Panc1 (cell line): ENCODE data around the gene VWA8. TPM values are rescaled to one million over a fixed set of nuclear protein-coding genes. Genes with fewer than 3 reads are reported as not detected.

ENCODE experiments used
- ATAC-seq: fragments of 200-7000 bp; cut with Tn5 transposase; 2 replicates; pipeline ENCODE4 v1.9.1; 2020; ENCODE audit warnings: mild to moderate bottlenecking, moderate library complexity
- BruUV-seq: library from RNA; stranded (reverse); fragments of 400-500 nt; replicated peaks from 2 replicates; lab custom pipeline; 2021; lab: Mats Ljungman, UMichigan
- CTCF ChIA-PET: fragments of 300-600 bp; sonication (Branson Sonifier 250); formaldehyde crosslinking; loops from one replicate; lab custom pipeline; 2022; ENCODE audit warnings: antibody characterized with exemption; lab: Charles Lee
- POLR2A ChIA-PET: fragments of 300-600 bp; sonication (Branson Sonifier 250); formaldehyde crosslinking; loops from one replicate; lab custom pipeline; 2022; ENCODE audit warnings: antibody characterized with exemption; lab: Charles Lee
- DNase-seq: peaks from one replicate; pipeline ENCODE4 v3.0.0-alpha.2; 2010; ENCODE audit warnings: low read depth, low spot score
- H3K27ac ChIP-seq: 2 replicates; pipeline ENCODE4 v1.5.1; 2011; ENCODE audit warnings: mild to moderate bottlenecking, low read length, inconsistent platforms
- H3K27me3 ChIP-seq: fragments of 200-500 bp; sonication (Bioruptor generic); 2 replicates; pipeline ENCODE4 v1.6.0; 2014; ENCODE audit warnings: low read length, inconsistent platforms; ENCODE audit not compliant: control insufficient read depth, insufficient read depth
- H3K36me3 ChIP-seq: fragments of 200-500 bp; sonication (Bioruptor generic); 2 replicates; pipeline ENCODE4 v1.5.1; 2014; ENCODE audit warnings: inconsistent platforms, mild to moderate bottlenecking, low read length, moderate library complexity; ENCODE audit not compliant: control insufficient read depth, insufficient read depth
- H3K4me1 ChIP-seq: 2 replicates; pipeline ENCODE4 v1.5.1; 2011; ENCODE audit warnings: inconsistent platforms, mild to moderate bottlenecking, low read length, moderate library complexity; ENCODE audit not compliant: control insufficient read depth, insufficient read depth
- H3K4me3 ChIP-seq, 2 experiments: 2 replicates each; pipeline ENCODE4 v1.5.1; 2011 to 2012; ENCODE audit warnings: low read depth in 2 of 2, low read length in 2 of 2, mild to moderate bottlenecking in 2 of 2, inconsistent platforms in 1 of 2, moderate library complexity in 1 of 2
- H3K9me3 ChIP-seq: fragments of 200-500 bp; sonication (Bioruptor generic); 2 replicates; pipeline ENCODE4 v1.5.1; 2014; ENCODE audit warnings: low read depth, mild to moderate bottlenecking, inconsistent platforms, low read length, moderate library complexity; ENCODE audit not compliant: control insufficient read depth, insufficient read depth
- POLR2AphosphoS5 ChIP-seq: IDR thresholded peaks from 2 replicates; pipeline ENCODE4 v1.6.1; 2012; ENCODE audit warnings: mild to moderate bottlenecking, low read depth, low read length, moderate library complexity
- SIN3A ChIP-seq: IDR thresholded peaks from 2 replicates; pipeline ENCODE4 v1.6.1; 2012; ENCODE audit warnings: low read depth, mild to moderate bottlenecking, low read length, moderate library complexity, borderline replicate concordance; ENCODE audit not compliant: insufficient read depth
- TCF7L2 ChIP-seq: IDR thresholded peaks from 2 replicates; pipeline ENCODE4 v1.6.1; 2011; ENCODE audit warnings: mild to moderate bottlenecking, low read depth, low read length, inconsistent platforms
- in situ Hi-C: cut with HindIII; loops from 2 replicates; pipeline ENCODE4 v1.10.0; 2016; ENCODE audit warnings: low sequenced_read_pairs, low pct_unique_long_range_greater_than_20kb
- intact Hi-C: fragments of 100-400 bp; cut with micrococcal nuclease; formaldehyde crosslinking; loops from one replicate; pipeline ENCODE4 v1.10.0; 2022; ENCODE audit not compliant: unreplicated experiment
- total RNA-seq: library from RNA; stranded (reverse); gene quantifications from one replicate; pipeline ENCODE4 v1.2.1, GENCODE V29; 2021; ENCODE audit not compliant: unreplicated experiment
- TF ChIP-seq, protein P1 (sequence below): fragments of 450-650 bp; IDR thresholded peaks from 2 replicates; pipeline ENCODE4 v1.5.1; 2017; ENCODE audit warnings: mild to moderate bottlenecking
- TF ChIP-seq, protein P2 (sequence below), 2 experiments: IDR thresholded peaks; 2 replicates each; pipeline ENCODE4 v1.6.1; 2011 to 2012; ENCODE audit warnings: low read depth in 2 of 2, control low read depth in 1 of 2, low read length in 1 of 2, mild to moderate bottlenecking in 1 of 2, moderate library complexity in 1 of 2; ENCODE audit not compliant: insufficient read depth in 1 of 2

VWA8 gene
- total RNA-seq, 1 experiment from 2014 or later, result 11.2 TPM

DNA sequence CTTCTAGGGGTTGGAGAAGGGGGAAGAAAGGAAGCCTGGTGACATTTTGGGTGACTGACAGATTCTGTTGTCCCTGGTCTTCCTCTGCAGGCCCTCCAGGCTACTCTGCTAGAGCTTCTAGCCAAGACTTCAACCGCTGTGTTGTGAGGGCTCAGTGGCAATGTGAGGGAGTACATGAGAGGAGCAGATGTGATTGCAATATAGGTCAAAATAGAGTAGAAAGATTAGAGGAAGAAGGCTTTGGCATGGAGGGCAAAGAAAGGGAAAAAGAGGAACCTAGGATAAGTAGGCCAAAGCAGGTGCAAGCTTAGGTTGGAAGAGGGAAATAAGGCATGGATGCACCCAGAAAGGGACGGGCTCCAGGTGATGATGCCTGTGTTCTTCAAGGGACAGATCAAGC lies 286.7 kb downstream of the VWA8 start:
- no peak for DNase-seq
- Histone ChIP-seq H3K4me3 (no peak overlapping the region), H3K36me3 (no peaks in the 10 kb centered on the region), H3K27ac (no peak overlapping the region), H3K27me3 (no peaks in the 10 kb centered on the region), H3K9me3 (no peaks in the 10 kb centered on the region), H3K4me1 (no peaks in the 10 kb centered on the region)
- TF ChIP-seq, protein P1, sequence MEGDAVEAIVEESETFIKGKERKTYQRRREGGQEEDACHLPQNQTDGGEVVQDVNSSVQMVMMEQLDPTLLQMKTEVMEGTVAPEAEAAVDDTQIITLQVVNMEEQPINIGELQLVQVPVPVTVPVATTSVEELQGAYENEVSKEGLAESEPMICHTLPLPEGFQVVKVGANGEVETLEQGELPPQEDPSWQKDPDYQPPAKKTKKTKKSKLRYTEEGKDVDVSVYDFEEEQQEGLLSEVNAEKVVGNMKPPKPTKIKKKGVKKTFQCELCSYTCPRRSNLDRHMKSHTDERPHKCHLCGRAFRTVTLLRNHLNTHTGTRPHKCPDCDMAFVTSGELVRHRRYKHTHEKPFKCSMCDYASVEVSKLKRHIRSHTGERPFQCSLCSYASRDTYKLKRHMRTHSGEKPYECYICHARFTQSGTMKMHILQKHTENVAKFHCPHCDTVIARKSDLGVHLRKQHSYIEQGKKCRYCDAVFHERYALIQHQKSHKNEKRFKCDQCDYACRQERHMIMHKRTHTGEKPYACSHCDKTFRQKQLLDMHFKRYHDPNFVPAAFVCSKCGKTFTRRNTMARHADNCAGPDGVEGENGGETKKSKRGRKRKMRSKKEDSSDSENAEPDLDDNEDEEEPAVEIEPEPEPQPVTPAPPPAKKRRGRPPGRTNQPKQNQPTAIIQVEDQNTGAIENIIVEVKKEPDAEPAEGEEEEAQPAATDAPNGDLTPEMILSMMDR, result no peak
- TF ChIP-seq, protein P2, sequence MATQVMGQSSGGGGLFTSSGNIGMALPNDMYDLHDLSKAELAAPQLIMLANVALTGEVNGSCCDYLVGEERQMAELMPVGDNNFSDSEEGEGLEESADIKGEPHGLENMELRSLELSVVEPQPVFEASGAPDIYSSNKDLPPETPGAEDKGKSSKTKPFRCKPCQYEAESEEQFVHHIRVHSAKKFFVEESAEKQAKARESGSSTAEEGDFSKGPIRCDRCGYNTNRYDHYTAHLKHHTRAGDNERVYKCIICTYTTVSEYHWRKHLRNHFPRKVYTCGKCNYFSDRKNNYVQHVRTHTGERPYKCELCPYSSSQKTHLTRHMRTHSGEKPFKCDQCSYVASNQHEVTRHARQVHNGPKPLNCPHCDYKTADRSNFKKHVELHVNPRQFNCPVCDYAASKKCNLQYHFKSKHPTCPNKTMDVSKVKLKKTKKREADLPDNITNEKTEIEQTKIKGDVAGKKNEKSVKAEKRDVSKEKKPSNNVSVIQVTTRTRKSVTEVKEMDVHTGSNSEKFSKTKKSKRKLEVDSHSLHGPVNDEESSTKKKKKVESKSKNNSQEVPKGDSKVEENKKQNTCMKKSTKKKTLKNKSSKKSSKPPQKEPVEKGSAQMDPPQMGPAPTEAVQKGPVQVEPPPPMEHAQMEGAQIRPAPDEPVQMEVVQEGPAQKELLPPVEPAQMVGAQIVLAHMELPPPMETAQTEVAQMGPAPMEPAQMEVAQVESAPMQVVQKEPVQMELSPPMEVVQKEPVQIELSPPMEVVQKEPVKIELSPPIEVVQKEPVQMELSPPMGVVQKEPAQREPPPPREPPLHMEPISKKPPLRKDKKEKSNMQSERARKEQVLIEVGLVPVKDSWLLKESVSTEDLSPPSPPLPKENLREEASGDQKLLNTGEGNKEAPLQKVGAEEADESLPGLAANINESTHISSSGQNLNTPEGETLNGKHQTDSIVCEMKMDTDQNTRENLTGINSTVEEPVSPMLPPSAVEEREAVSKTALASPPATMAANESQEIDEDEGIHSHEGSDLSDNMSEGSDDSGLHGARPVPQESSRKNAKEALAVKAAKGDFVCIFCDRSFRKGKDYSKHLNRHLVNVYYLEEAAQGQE (IDR thresholded peaks at IDR 0.05; ENCODE audit: insufficient read depth in 1 of 2, low read depth in 2 of 2, low read length in 1 of 2), result no peak
- TF ChIP-seq POLR2AphosphoS5 (no peak), SIN3A (no peak), TCF7L2 (no peak)
- in situ Hi-C loops, result no loop called here
- ATAC-seq, result no peak
- POLR2A ChIA-PET, result interaction anchor here (0.7 kb wide), 1 partner anchor 17 kb away, joined by 3 read pairs; no protein-coding TSS in a partner anchor
- no TSS peak for BruUV-seq
- intact Hi-C loops, result no loop called here
- CTCF ChIA-PET, result no interaction called here

DNA sequence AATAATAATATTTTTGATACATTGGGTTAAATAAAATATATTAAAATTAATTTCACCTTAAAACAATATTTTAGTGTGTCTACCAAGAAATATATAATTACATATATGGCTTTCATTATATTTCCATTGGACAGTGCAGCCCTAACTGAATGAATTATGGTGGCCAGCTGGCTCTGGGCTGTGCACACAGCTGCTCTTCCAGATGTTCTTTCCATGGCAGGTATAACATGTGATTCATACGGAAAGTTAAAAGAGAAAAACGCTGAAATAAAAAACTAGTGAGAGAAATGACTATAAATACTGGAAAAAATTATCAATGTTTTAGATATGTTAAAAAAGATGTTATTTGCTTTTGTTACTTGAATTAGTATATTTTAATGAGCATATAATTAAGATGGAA lies 287.3 kb downstream of the VWA8 start:
- Histone ChIP-seq H3K4me3 (no peak overlapping the region), H3K36me3 (no peaks in the 10 kb centered on the region), H3K27ac (no peak overlapping the region), H3K27me3 (no peaks in the 10 kb centered on the region), H3K9me3 (no peaks in the 10 kb centered on the region), H3K4me1 (no peaks in the 10 kb centered on the region)
- DNase-seq, result no peak
- intact Hi-C loops (no loop called here), in situ Hi-C loops (no loop called here)
- BruUV-seq, result no TSS peak
- ATAC-seq, result no peak
- ChIA-PET CTCF (no interaction called here), POLR2A (interaction anchor here (0.7 kb wide), 1 partner anchor 18 kb away, joined by 3 read pairs; no protein-coding TSS in a partner anchor)
- TF ChIP-seq, protein P2 (IDR thresholded peaks at IDR 0.05; ENCODE audit: insufficient read depth in 1 of 2, low read depth in 2 of 2, low read length in 1 of 2), result no peak
- no peak for TF ChIP-seq POLR2AphosphoS5
- TF ChIP-seq SIN3A, result no peak
- TF ChIP-seq TCF7L2, result no peak
- TF ChIP-seq, protein P1, result no peak
